Activated CD4-positive, alpha-beta T cell treated with anti-CD3 and anti-CD28 coated beads, Interleukin-2, amount 50 U/mL, for 48 hours (primary cell): ENCODE results near the gene MTFMT.
A peak's percentile ranks its signal among the peaks of the same experiment; 100 is the strongest.

ENCODE experiments used
- DNase-seq, 2 experiments: peaks; one replicate each; pipeline ENCODE4 v3.0.0-alpha.2; 2020

MTFMT gene

GRCh38 chr15:65059931-65060596 lies 30.6 kb upstream of the MTFMT start:
- DNase-seq: no peak

- DNase-seq: no peak
Observed at GRCh38 chr15:65059369-65059750, 29.9 kb upstream of the MTFMT start.

- no peak for DNase-seq
Observed at GRCh38 chr15:65058394-65059368, 29.2 kb upstream of the MTFMT start.

- DNase-seq: no peak
Observed at GRCh38 chr15:65057549-65057940, 28.1 kb upstream of the MTFMT start.

GRCh38 chr15:65056868-65057548 lies 27.6 kb upstream of the MTFMT start:
- no peak for DNase-seq

GRCh38 chr15:65056106-65056505 lies 26.7 kb upstream of the MTFMT start:
- DNase-seq: no peak

- no peak for DNase-seq
Observed at GRCh38 chr15:65055201-65055870, 25.9 kb upstream of the MTFMT start.

- peak; percentile 70 to 72 for DNase-seq
Observed at GRCh38 chr15:65054333-65055200, 25.1 kb upstream of the MTFMT start.

GRCh38 chr15:65052956-65053355 lies 23.5 kb upstream of the MTFMT start:
- DNase-seq: no peak

- no peak for DNase-seq
Observed at GRCh38 chr15:65051266-65051665, 21.8 kb upstream of the MTFMT start.

GRCh38 chr15:65050270-65050669 lies 20.8 kb upstream of the MTFMT start:
- no peak for DNase-seq

- peak; percentile 88 to 92 for DNase-seq
Observed at GRCh38 chr15:65049418-65049840, 20.0 kb upstream of the MTFMT start.

- DNase-seq: no peak
Observed at GRCh38 chr15:65048241-65048640, 18.8 kb upstream of the MTFMT start.

- no peak for DNase-seq
Observed at GRCh38 chr15:65044724-65045481, 15.5 kb upstream of the MTFMT start, which contains the start of gene SLC51B. TSS of gene SLC51B (plus strand) at chr15:65045387. CDS start at chr15:65050005, 4,618 bp downstream.

GRCh38 chr15:65044218-65044617 lies 14.8 kb upstream of the MTFMT start:
- DNase-seq: peak; percentile 13 to 35

GRCh38 chr15:65042776-65043327 lies 13.4 kb upstream of the MTFMT start:
- no peak for DNase-seq

GRCh38 chr15:65041787-65042186 lies 12.3 kb upstream of the MTFMT start:
- no peak for DNase-seq

- DNase-seq: no peak
Observed at GRCh38 chr15:65040461-65040860, 11.0 kb upstream of the MTFMT start.

GRCh38 chr15:65038836-65039235 lies 9.4 kb upstream of the MTFMT start:
- no peak for DNase-seq

GRCh38 chr15:65038428-65038827 lies 9.0 kb upstream of the MTFMT start:
- no peak for DNase-seq

GRCh38 chr15:65037309-65037708 lies 7.9 kb upstream of the MTFMT start:
- no peak for DNase-seq
